Measurements from ENCODE around the gene KLK10. TPM values are rescaled to one million over a fixed set of nuclear protein-coding genes. Genes with fewer than 3 reads are reported as not detected.

KLK10 gene
- total and polyA plus RNA-seq, 2 donors (not counting 1 experiment from before 2014, with no cell fraction given): 0.03 TPM; not detected in 1

GRCh38 chr19:50968716-50969412 lies 50.6 kb downstream of the KLK10 start:
- Histone ChIP-seq H3K4me2 (ENCODE audit: extremely low read depth, insufficient read depth, low read length) (no peak overlapping the region), H3K4me3 (replicated peaks in 1 of 4; ENCODE audit: control extremely low read depth in 1 of 4, insufficient read depth in 1 of 4, low read depth in 3 of 4, low read length in 4 of 4) (no peak overlapping the region), H3K36me3 (ENCODE audit: control insufficient read depth, insufficient read depth, low read length) (no peaks in the 10 kb centered on the region), H3K27ac (ENCODE audit: insufficient read depth, low read length) (no peak overlapping the region), H4K20me1 (ENCODE audit: control insufficient read depth, extremely low read depth, insufficient read depth, low read length) (no peaks in the 10 kb centered on the region), H3K79me2 (ENCODE audit: control insufficient read depth, insufficient read depth, low read length) (no peaks in the 10 kb centered on the region), H3K27me3 (ENCODE audit: control insufficient read depth, insufficient read depth, low read length) (no peaks in the 10 kb centered on the region), H3K4me1 (ENCODE audit: control insufficient read depth, extremely low read depth, insufficient read depth, low read length) (no peaks in the 10 kb centered on the region), H2AFZ (ENCODE audit: low read length) (no peak overlapping the region), H3K9ac (ENCODE audit: insufficient read depth, low read length) (no peak overlapping the region), H3K9me3 (ENCODE audit: control insufficient read depth, insufficient read depth, low read depth, low read length) (no peaks in the 10 kb centered on the region)
- TF ChIP-seq EZH2 (IDR thresholded peaks at IDR 0.05; ENCODE audit: low read length, missing control alignments): no peak
- no peak for TF ChIP-seq CTCF (conservative IDR thresholded peaks at IDR 0.05 in 1 of 2, IDR thresholded peaks at IDR 0.05 in 1 of 2; ENCODE audit: low read depth in 1 of 2, low read length in 2 of 2)
- no peak for DNase-seq (ENCODE audit: low read depth in 2 of 2)

- H3K9ac ChIP-seq (ENCODE audit: insufficient read depth, low read length): no peak overlapping the region
- no peaks in the 10 kb centered on the region for H3K9me3 ChIP-seq (ENCODE audit: control insufficient read depth, insufficient read depth, low read depth, low read length)
- no peak overlapping the region for H3K27ac ChIP-seq (ENCODE audit: insufficient read depth, low read length)
- no peaks in the 10 kb centered on the region for H3K27me3 ChIP-seq (ENCODE audit: control insufficient read depth, insufficient read depth, low read length)
- no peaks in the 10 kb centered on the region for H3K36me3 ChIP-seq (ENCODE audit: control insufficient read depth, insufficient read depth, low read length)
- no peaks in the 10 kb centered on the region for H3K79me2 ChIP-seq (ENCODE audit: control insufficient read depth, insufficient read depth, low read length)
- no peaks in the 10 kb centered on the region for H3K4me1 ChIP-seq (ENCODE audit: control insufficient read depth, extremely low read depth, insufficient read depth, low read length)
- H2AFZ ChIP-seq (ENCODE audit: low read length): no peak overlapping the region
- DNase-seq (ENCODE audit: low read depth in 2 of 2): no peak
- H3K4me2 ChIP-seq (ENCODE audit: extremely low read depth, insufficient read depth, low read length): no peak overlapping the region
- H4K20me1 ChIP-seq (ENCODE audit: control insufficient read depth, extremely low read depth, insufficient read depth, low read length): no peaks in the 10 kb centered on the region
- no peak overlapping the region for H3K4me3 ChIP-seq (replicated peaks in 1 of 4; ENCODE audit: control extremely low read depth in 1 of 4, insufficient read depth in 1 of 4, low read depth in 3 of 4, low read length in 4 of 4)
- no peak for TF ChIP-seq CTCF (conservative IDR thresholded peaks at IDR 0.05 in 1 of 2, IDR thresholded peaks at IDR 0.05 in 1 of 2; ENCODE audit: low read depth in 1 of 2, low read length in 2 of 2)
- no peak for TF ChIP-seq EZH2 (IDR thresholded peaks at IDR 0.05; ENCODE audit: low read length, missing control alignments)
These were observed 51.4 kb downstream of the KLK10 start for GRCh38 chr19:50967929-50968715.

GRCh38 chr19:50964266-50964665 lies 55.2 kb downstream of the KLK10 start:
- Histone ChIP-seq H4K20me1 (ENCODE audit: control insufficient read depth, extremely low read depth, insufficient read depth, low read length) (no peaks in the 10 kb centered on the region), H2AFZ (ENCODE audit: low read length) (no peak overlapping the region), H3K36me3 (ENCODE audit: control insufficient read depth, insufficient read depth, low read length) (no peaks in the 10 kb centered on the region), H3K9ac (ENCODE audit: insufficient read depth, low read length) (no peak overlapping the region), H3K4me3 (replicated peaks in 1 of 4; ENCODE audit: control extremely low read depth in 1 of 4, insufficient read depth in 1 of 4, low read depth in 3 of 4, low read length in 4 of 4) (no peak overlapping the region), H3K4me2 (ENCODE audit: extremely low read depth, insufficient read depth, low read length) (no peak overlapping the region), H3K9me3 (ENCODE audit: control insufficient read depth, insufficient read depth, low read depth, low read length) (no peaks in the 10 kb centered on the region), H3K4me1 (ENCODE audit: control insufficient read depth, extremely low read depth, insufficient read depth, low read length) (no peaks in the 10 kb centered on the region), H3K27ac (ENCODE audit: insufficient read depth, low read length) (no peak overlapping the region), H3K27me3 (ENCODE audit: control insufficient read depth, insufficient read depth, low read length) (no peaks in the 10 kb centered on the region), H3K79me2 (ENCODE audit: control insufficient read depth, insufficient read depth, low read length) (no peaks in the 10 kb centered on the region)
- no peak for TF ChIP-seq CTCF (conservative IDR thresholded peaks at IDR 0.05 in 1 of 2, IDR thresholded peaks at IDR 0.05 in 1 of 2; ENCODE audit: low read depth in 1 of 2, low read length in 2 of 2)
- TF ChIP-seq EZH2 (IDR thresholded peaks at IDR 0.05; ENCODE audit: low read length, missing control alignments): no peak
- no peak for DNase-seq (ENCODE audit: low read depth in 2 of 2)

All from fibroblast of lung (primary cell).